Subcutaneous abdominal adipose tissue (tissue), 5 donors: ENCODE measurements around the gene CTNND2.

Experiments
- H3K27ac ChIP-seq: one replicate; pipeline ENCODE4 v1.7.0; 2013; ENCODE audit warnings: low read depth, mild to moderate bottlenecking, inconsistent platforms, low read length, moderate library complexity
- H3K27me3 ChIP-seq, 5 donors: one replicate each; pipeline ENCODE4 v1.7.0; 2013; ENCODE audit warnings: low read length in 5 of 5, inconsistent platforms in 1 of 5; ENCODE audit not compliant: control insufficient read depth in 5 of 5, insufficient read depth in 4 of 5
- H3K36me3 ChIP-seq, 5 donors: one replicate each; pipeline ENCODE4 v1.7.0; 2013; ENCODE audit warnings: low read length in 5 of 5; ENCODE audit not compliant: control insufficient read depth in 5 of 5, insufficient read depth in 5 of 5
- H3K4me1 ChIP-seq, 5 donors: one replicate each; pipeline ENCODE4 v1.7.0; 2013; ENCODE audit warnings: low read length in 5 of 5, mild to moderate bottlenecking in 3 of 5, moderate library complexity in 1 of 5; ENCODE audit not compliant: control insufficient read depth in 5 of 5, insufficient read depth in 5 of 5
- H3K4me3 ChIP-seq, 5 donors: one replicate each; pipeline ENCODE4 v1.7.0; 2013; ENCODE audit warnings: low read length in 5 of 5, low read depth in 1 of 5
- H3K9ac ChIP-seq, 5 donors: one replicate each; pipeline ENCODE4 v1.7.0; 2013; ENCODE audit warnings: low read length in 5 of 5, mild to moderate bottlenecking in 4 of 5, moderate library complexity in 3 of 5
- H3K9me3 ChIP-seq, 5 donors: one replicate each; pipeline ENCODE4 v1.7.0; 2013; ENCODE audit warnings: low read length in 5 of 5; ENCODE audit not compliant: control insufficient read depth in 5 of 5
- donor health status: healthy.
- donor health status: healthy.
- donor health status: healthy.
- donor health status: healthy.
- donor health status: healthy.

CTNND2 gene

DNA sequence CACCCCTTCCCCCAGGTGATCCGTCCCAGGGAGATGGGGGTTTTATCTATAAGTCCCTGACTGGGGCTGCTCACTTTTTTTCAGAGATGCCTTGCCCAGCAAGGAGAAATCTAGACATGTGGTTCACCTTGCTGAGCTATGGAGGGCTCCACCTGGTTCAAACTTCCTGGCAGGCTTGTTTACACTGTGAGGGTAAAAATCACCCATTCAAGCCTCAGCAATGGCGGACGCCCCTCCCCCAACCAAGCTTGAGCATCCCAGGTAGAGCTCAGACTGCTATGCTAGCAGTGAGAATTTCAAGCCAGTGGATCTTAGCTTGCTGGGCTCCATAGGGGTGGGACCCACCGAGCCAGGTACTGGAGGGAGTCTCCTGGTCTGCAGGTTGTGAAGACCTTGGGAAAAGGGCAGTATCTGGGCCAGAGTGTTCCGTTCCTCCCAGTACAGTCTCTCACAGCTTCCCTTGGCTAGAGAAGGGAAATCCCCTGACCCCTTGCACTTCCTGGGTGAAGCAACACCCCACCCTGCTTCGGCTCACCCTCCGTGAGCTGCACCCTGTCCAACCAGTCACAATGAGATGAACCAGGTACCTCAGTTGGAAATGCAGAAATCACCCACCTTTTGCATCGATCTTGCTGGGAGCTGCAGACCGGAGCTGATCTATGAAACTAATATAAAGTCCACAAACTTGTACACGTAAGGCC lies 231.7 kb downstream of the CTNND2 start:
- Histone ChIP-seq H3K9ac (no peak overlapping the region), H3K27ac (no peak overlapping the region), H3K4me1 (no peaks in the 10 kb centered on the region), H3K9me3 (no peaks in the 10 kb centered on the region), H3K36me3 (no peaks in the 10 kb centered on the region), H3K4me3 (no peak overlapping the region), H3K27me3 (peaks cover 0 to 5% (median 0%) of the 10 kb centered on the region in 5 donors)

DNA sequence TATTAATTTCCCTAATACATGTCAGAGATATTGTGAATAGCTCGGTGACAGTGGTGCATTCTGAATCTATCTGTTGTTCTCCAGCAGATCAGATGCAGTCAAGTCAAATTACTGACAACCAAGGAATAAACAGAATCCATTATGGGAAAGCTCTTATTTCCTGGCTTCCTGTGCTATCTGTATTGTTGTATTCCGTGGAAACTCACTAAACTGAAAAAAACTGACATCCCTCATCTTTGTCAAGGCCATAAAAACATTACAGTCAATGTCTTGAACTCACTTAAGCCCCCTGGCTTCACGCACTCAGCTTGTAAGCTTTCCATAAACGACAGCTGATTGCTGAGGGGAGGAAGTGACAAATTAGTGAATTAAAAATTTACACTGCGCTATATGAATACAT lies 245.9 kb downstream of the CTNND2 start:
- Histone ChIP-seq H3K36me3 (no peaks in the 10 kb centered on the region), H3K27me3 (no peaks in the 10 kb centered on the region), H3K9me3 (peaks cover 0 to 3% (median 0%) of the 10 kb centered on the region in 5 donors), H3K4me1 (no peaks in the 10 kb centered on the region), H3K4me3 (no peak overlapping the region), H3K9ac (no peak overlapping the region), H3K27ac (no peak overlapping the region)

DNA sequence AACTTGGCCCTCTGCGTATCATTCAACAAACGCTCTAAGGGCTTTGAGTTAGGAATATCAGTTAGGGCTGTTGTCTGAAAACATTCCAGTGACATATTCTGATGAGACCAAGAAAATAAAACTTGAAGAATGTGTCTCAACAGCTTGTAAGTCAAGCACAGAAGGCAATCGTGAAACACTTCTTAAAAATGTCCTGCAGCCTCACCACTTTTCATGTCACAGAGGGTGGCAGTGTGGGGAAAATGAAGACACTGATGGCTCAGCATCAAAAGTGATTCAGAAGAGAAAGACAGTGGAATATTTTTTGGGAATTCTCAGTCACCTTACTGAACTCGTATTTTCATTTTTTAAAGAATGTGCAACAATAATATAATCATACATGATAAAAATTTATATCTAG lies 247.3 kb downstream of the CTNND2 start:
- H3K36me3 ChIP-seq, result no peaks in the 10 kb centered on the region
- no peaks in the 10 kb centered on the region for H3K4me1 ChIP-seq
- no peak overlapping the region for H3K9ac ChIP-seq
- no peaks in the 10 kb centered on the region for H3K27me3 ChIP-seq
- no peak overlapping the region for H3K4me3 ChIP-seq
- no peak overlapping the region for H3K27ac ChIP-seq
- H3K9me3 ChIP-seq, result peaks cover 0 to 3% (median 0%) of the 10 kb centered on the region in 5 donors

DNA sequence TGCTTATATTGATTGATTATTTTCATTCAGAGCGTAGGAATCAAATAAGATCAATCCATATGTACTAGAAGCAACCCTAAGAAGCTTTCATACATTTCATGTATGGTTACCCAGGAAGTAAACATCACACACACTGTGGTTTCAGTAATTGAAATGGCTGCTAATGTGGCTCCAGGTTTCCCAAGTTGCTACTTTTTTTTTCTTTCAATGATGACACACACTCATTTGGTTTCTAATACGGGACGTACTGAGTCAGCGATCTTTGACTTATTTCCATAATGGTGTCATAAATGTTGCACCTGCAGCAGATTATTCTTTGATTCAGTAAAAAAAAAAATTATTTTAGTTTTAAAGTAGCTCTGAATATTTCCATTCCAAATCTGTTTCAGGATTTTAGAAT lies 248.6 kb downstream of the CTNND2 start:
- no peaks in the 10 kb centered on the region for H3K4me1 ChIP-seq
- no peak overlapping the region for H3K4me3 ChIP-seq
- H3K9ac ChIP-seq, result no peak overlapping the region

DNA sequence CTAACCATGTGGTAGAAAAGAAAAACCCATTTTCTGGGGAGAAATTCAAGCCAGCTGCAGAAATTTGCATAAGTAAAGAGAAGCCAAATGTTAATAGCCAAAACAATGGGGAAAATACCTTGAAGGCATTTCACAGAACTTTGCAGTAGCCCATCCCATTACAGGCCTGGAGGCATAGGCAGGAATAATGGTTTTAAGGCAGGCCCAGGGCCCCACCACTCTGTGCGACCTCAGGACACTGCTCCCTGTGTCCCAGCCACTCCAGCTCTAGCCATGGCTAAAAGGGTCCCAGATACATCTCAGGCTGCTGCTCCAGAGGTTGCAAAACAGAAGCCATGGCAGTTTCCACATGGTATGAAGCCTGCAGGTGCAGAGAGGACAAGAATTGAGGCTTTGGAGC lies 253.3 kb downstream of the CTNND2 start:
- Histone ChIP-seq H3K27me3 (no peaks in the 10 kb centered on the region), H3K4me3 (no peak overlapping the region), H3K9ac (no peak overlapping the region), H3K36me3 (no peaks in the 10 kb centered on the region), H3K27ac (no peak overlapping the region), H3K9me3 (peaks cover 0 to 10% (median 3%) of the 10 kb centered on the region in 5 donors), H3K4me1 (no peaks in the 10 kb centered on the region)

More for the DNA sequence above, 248.6 kb downstream of the CTNND2 start:
- Histone ChIP-seq H3K9me3 (peaks cover 0 to 9% (median 3%) of the 10 kb centered on the region in 5 donors), H3K27ac (no peak overlapping the region), H3K36me3 (no peaks in the 10 kb centered on the region), H3K27me3 (no peaks in the 10 kb centered on the region)

DNA sequence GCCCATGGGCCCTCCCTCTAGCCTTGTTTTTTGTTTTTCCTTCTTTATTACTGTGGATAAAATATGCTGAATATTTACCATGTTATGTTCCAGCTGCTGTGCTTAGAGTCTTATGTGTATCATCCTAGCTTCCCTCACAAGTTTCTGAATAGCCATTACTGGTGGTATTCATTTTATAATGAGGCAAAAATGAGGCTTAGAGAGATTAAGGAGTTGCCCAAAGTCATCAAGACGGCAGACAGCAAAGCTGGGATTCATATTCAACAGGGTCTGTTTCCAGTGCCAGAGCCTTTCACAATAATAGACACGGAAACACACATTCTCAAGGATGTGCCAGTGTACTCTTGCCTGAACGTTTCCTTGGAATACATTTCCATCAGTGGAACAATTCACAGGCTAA lies 258.1 kb downstream of the CTNND2 start:
- H3K27me3 ChIP-seq, result no peaks in the 10 kb centered on the region
- peaks cover 0 to 5% (median 3%) of the 10 kb centered on the region in 5 donors for H3K9me3 ChIP-seq
- no peak overlapping the region for H3K4me3 ChIP-seq
- no peak overlapping the region for H3K9ac ChIP-seq
- no peak overlapping the region for H3K27ac ChIP-seq
- no peaks in the 10 kb centered on the region for H3K36me3 ChIP-seq
- no peaks in the 10 kb centered on the region for H3K4me1 ChIP-seq

DNA sequence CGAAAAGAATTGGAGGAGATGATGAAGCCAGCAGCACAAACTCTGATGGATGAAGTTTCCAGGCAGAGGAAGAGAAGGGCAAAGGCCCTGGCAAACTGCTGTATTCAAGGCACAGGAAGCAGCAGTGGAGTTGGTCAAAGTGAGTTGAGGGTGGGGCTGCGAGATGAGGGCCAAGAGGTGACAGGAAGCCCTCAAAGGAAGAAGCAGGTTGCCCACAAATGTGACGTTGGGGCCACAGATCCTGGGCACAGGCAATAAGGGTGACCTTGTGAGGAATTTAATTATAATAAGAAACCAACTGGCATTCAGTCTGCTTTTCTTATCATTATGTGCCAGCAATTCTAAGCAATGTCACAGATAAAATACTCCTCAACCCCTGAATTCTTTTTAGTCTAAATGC lies 261.8 kb downstream of the CTNND2 start:
- Histone ChIP-seq H3K27me3 (no peaks in the 10 kb centered on the region), H3K9ac (no peak overlapping the region), H3K4me3 (no peak overlapping the region), H3K4me1 (no peaks in the 10 kb centered on the region), H3K27ac (no peak overlapping the region), H3K9me3 (peaks cover 0 to 3% (median 0%) of the 10 kb centered on the region in 5 donors), H3K36me3 (no peaks in the 10 kb centered on the region)

DNA sequence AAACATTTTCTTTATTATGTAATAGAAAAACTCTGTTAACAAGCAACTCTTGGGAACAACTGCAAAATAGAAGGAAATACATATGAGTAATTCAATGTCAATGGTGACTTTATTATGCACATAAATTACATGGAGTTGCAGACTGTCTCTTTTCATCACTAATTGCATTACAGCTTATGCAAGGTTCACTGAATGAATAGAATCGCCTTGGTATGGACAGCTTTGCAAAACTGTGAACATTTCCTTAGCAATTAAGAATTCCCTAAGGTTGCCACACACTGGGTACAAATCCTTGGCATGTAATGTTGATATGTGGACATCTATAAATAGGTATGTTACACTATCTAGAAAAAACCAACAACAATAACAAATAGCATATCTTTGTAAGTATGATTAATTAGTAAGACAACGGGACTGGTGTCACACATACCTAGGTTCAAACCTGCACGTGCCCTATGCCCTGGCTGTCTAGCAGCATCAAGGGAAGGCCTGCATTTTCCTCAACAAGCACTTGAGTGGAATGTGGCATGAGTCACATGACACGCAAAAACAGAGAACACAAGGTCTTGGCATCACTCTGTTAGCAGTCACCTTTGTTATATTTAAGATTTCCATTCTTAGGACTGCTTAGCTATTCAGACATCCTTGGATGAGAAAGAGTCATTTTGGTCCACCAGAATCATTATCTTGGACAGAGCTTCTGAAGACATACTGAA lies 263.9 kb downstream of the CTNND2 start:
- Histone ChIP-seq H3K4me3 (no peak overlapping the region), H3K27ac (no peak overlapping the region), H3K9ac (no peak overlapping the region), H3K27me3 (no peaks in the 10 kb centered on the region), H3K36me3 (no peaks in the 10 kb centered on the region), H3K4me1 (no peaks in the 10 kb centered on the region), H3K9me3 (peaks cover 0 to 3% (median 0%) of the 10 kb centered on the region in 5 donors)

DNA sequence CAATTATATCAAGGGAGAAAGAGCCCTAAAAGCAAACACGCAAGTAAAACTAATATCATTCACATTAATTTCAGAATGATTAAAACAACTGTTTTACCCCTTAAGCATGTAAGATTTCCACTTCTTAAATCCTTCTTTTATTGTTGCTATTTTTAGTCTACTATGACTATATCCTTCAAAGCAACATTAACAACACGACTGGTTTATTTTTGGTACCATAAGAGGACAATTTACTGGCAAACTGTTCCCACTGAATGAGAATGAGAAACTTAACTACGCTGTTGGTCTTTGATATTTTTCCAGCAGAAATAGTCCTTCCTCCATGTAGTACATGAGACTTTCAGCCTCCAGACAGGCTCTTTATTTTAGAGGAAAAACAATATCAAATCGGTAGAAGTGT lies 281.5 kb downstream of the CTNND2 start:
- H3K27ac ChIP-seq, result no peak overlapping the region
- no peak overlapping the region for H3K9ac ChIP-seq
- H3K4me1 ChIP-seq, result no peaks in the 10 kb centered on the region
- no peaks in the 10 kb centered on the region for H3K27me3 ChIP-seq
- H3K36me3 ChIP-seq, result no peaks in the 10 kb centered on the region
- H3K4me3 ChIP-seq, result no peak overlapping the region
- H3K9me3 ChIP-seq, result no peaks in the 10 kb centered on the region

DNA sequence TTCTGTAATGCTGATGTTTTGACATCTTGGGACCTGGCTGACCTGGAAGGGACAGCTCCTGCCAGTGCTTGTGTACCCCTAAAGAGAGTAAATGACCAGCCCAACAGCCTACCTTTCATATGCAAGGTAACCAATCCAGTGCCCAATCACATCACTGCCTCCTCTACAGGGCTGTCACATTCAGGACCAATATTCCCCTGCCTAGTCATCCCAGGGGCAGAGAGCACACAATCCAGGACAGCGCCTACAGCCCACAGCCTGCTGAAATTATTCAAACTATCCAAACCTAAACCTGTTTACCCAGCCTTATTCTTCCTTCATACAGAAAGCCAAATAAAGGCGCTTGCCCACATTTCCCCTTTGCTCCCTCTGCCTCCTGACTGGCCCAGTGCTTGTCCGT lies 284.1 kb downstream of the CTNND2 start:
- Histone ChIP-seq H3K4me3 (no peak overlapping the region), H3K9ac (no peak overlapping the region), H3K27ac (no peak overlapping the region), H3K27me3 (no peaks in the 10 kb centered on the region), H3K4me1 (no peaks in the 10 kb centered on the region), H3K36me3 (no peaks in the 10 kb centered on the region), H3K9me3 (no peaks in the 10 kb centered on the region)
